HG03139 (cell line): ENCODE measurements around the gene TBL2.
A peak's percentile ranks its signal among the peaks of the same experiment; 100 is the strongest.
"Not testable (repeated sequence)": the region's sequence is repeated elsewhere in the genome, so short reads cannot be mapped to it uniquely, and the experiment has no call there.

Experiments
- ATAC-seq: cut with Tn5 transposase; IDR thresholded peaks from one replicate; pipeline ENCODE4 v1.9.1; 2021; ENCODE audit not compliant: unreplicated experiment

The TBL2 gene, protein sequence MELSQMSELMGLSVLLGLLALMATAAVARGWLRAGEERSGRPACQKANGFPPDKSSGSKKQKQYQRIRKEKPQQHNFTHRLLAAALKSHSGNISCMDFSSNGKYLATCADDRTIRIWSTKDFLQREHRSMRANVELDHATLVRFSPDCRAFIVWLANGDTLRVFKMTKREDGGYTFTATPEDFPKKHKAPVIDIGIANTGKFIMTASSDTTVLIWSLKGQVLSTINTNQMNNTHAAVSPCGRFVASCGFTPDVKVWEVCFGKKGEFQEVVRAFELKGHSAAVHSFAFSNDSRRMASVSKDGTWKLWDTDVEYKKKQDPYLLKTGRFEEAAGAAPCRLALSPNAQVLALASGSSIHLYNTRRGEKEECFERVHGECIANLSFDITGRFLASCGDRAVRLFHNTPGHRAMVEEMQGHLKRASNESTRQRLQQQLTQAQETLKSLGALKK

DNA sequence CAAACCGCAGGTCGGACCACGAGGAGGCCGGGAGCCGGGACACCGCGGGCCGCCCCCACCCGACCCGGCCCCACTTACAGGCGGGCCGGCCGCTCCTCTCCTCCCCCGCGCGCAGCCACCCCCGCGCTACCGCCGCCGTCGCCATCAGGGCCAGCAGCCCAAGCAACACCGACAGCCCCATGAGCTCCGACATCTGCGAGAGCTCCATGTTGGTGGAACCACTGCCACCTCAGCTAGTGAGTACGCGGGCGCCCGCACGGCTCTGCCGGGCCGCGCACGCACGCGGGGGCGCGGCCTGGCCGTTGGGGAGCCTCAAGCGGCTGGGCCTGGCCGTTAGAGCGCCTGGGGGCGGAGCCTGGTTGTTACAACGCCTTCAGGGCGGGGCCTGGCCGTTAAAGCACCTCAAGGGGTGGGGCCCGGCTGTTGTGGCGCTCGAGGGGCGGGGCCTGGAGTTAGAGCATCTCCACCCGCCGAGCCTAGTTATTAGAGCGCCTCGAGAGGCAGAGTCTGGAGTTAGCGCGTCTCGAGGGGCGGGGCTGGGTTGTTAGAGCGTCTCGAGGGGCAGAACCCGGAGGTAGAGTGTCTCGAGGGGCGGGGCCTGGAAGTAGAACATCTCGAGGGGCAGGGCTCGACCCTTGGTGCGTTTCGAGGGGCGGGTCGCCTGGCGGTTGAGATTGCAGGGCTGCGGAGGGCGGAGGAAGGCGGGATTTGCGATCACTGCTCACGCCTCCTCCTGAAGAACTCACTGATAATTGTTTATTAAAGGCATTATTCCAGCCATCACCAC lies at the start of gene TBL2:
TBL2 (minus strand) TSS at position 238 of the 787 bp plus-strand sequence; CDS start at position 208, 30 bp downstream.
- ATAC-seq: peak; percentile 82

DNA sequence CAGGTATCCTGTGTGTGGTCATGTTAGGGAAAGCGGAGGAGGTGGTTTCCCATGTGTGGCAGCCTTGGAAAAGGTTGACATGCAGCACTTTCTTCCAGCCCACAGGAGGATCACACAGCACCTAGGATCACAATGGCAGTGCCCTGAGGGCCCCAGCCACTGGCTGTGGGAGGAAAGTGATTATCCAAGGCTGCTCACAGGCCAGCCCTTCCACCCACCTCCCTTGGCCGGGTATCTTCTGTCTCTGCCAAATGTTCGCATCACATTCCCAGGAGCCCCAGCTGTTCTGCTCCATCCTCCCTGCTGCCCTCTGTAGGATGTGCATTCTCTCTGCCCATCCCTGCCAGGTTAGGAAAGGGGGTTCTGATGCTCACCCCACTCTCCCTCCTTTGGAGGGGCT lies 48.4 kb upstream of the TBL2 start:
- no peak for ATAC-seq

DNA sequence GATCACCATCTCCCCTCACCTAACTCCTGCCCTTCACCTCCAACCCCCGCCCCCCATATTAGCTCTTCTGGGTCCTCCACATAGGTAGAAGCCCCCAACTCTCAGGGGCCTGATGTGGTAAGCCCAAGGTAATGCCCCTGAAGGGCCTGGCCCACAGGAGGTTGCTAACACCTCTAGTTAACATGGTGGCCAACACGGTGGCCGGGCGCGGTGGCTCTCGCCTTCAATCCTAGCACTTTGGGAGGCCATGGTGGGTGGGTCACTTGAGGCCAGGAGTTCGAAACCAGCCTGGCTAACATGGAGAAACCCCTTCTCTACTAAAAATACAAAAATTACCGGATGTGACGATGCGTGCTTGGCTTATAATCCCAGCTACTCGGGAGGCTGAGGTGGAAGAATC lies 46.9 kb upstream of the TBL2 start:
- ATAC-seq: no peak

DNA sequence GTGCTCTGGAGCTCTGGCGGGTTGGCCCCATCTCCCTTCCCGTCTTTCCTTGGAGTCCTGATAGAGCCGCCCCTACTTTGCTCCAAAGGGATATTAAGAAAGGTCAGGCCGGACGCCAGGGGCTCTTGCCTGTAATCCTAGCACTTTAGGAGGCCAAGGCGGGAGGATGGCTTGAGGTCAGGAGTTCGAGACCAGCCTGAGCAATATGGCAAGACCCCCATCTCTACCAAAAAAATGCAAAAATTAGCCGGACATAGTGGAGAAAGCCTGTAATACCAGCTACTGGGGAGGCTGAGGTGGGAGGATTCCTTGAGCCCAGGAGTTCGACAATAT lies 46.3 kb upstream of the TBL2 start:
- no peak for ATAC-seq

DNA sequence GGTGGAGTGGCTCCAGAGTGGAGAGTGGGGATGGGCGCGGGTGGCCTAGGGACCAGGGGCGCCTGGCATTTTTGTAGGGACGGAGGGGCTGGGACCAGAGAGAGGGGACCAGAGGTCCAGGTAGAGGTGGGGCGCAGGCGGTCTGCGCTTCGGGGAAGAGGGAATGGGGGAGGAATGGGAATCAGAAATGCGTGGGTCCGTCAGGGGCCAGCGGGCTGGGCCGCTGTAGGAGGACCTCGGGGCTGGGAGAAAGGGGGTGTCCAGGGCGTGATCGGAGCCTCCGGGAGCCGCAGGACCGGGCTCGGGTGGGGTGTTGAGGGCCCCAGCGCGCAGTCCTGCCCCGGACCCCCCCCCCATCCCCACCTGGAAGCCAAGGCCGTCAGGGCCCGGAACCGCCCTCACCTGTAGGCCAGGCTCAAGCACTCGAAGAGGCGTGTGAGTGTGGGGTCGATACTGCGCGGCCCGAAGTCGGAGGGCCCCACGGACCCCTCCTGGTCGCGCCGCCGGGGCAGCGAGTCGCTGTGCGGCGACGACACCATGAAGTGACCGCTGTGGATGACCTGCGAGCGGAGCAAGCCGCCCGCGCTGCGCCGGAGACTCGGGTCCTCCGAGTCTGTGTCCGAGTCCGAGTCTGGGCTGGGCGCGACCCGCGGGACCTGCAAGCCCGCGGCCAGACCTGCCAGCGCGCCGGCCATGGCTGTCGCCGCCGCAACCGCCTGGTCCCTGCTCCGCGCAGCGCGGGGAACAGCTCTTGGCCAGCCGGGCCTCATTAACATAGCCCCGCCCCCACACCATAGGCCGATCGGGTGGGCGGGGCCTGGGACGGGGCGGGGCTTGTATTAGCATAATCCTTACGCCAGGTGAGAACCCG lies 45.7 kb upstream of the TBL2 start, which contains the start of gene MLXIPL:
MLXIPL (minus strand) TSS at position 725 of the 871 bp plus-strand sequence; CDS start at position 695, 30 bp downstream.
- no peak for ATAC-seq

DNA sequence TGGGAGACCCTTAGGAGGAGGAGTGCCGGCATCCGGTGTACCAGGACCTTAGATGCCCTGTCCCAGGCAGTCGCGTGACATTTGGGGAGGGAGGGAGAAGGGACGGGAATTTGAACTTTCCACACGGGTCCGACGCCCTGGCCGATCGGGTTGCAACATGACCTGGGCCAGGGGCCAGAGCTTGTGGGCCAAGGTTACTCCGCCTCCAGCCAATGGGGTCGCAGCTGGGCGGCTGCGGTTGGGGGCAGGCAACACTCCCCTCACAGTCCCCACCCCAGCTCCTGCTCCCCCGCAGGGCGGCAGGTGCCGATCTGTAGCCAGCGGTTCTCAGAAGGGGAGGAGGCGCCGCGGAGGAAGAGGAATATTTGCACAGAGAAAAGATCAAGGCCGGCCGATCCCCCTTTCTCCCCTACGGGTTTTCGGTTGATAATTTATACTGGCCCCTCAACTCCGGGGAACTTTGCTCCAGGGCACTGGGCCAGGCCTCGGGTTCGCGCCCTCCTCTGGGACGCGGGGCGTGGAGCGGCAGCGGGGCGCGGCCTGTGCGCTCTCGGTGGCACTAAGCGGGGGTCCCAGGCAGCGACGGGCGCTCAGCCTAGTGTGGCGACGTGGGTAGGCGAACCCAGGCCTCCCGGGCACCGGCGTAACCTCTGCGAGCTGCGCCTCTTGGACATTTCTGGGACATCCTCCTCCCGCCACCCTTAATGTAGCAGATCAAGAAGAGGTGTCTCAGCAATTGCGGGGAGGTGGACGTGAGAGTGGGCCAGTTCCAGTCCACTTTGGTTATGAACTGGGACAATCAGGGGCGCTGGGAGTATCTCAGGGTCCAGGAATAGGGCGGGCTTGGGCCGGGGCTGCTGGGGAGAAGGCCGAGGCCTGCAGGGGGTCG lies 44.8 kb upstream of the TBL2 start:
- no peak for ATAC-seq

DNA sequence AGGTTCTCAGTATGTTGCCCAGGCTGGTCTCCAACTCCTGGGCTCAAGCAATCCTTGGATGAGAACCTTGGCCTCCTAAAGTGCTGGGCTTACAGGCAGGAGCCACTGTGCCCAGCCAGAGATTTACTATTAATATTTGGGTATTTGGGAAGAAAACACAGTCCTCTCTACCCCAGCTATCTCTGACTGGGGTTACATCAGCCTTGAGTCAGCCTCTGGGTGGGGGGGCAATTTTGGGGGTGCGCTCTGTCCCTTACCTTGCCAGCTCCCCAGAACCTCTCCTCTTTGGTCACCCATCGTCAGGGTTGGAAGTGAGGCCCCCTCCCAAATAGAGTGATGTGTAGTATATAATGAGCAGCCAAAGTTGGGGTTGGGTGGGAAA lies 44.1 kb upstream of the TBL2 start:
- ATAC-seq: no peak

DNA sequence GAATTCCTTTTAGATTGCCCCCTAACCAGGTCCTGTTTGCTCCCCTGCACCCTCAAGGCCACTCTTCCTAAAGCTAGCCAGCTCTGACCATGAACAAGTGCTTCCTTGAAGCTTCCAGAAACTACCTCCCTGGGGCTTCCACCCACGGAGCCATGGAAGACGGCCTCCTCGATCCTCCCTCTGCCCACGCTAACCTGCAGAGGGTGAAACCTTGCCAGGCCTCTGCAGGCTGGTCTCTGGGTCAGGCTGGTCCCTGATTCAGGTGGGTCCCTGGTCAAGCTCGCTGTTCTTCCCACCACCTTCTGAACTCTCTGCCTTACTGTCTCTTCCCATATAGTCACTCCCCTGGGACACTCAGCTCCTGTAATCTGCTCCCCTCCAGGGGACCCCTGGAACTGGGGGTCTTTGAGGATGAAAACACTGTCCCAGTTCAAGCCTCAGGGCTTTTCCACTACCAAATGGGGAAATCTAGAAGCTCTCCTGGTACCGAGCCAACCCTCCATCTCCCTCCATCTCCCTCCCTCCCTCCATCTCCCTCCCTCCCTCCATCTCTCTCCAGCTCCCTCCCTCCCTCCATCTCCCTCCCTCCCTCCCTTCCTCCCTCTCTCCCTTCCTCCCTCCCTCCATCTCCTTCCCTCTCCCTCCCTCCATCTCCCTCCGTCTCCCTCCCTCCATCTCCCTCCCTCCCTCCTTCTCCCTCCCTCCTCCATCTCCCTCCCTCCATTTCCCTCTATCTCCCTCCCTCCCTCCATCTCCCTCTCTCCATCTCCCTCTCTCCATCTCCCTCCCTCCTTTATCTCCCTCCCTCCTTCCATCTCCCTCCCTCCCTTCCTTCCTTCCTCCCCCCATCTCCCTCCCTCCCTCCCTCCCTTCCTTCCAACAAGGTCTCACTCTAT lies 43.0 kb upstream of the TBL2 start:
- ATAC-seq: no peak

DNA sequence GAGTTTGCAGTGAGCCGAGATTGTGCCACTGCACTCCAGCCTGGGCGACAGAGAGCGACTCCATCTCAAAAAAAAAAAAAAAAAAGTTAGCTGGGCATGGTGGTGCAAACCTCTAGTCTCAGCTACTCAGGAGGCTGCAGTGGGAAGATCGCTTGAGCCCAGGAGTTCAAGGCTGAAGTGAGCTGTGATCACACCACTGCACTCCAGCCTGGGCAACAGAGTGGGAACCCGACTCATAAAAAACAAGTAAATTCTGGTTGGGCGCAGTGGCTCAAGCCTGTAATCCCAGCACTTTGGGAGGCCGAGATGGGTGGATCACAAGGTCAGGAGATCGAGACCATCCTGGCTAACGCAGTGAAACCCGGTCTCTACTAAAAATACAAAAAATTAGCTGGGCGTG lies 41.0 kb upstream of the TBL2 start:
- not testable (repeated sequence) for ATAC-seq

DNA sequence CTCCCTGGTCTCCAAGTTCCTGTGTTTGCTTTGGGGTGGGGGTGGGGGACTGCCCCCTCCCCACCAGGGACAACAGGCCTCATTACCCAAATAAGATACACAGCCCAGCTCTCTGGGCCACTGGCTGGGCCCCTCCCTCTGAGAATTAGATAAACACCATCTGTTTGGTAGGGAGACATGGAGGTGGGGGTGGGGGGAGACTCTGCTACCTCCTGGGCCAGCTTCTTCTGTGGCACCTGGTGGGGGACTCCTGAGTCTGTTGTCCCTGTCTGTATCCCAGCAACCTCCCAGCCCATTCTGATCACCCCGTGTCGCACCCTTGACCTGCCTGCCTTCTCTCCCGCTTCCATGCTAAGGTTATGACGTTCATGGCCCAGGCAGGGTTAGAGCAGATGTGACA lies 40.2 kb upstream of the TBL2 start:
- no peak for ATAC-seq

DNA sequence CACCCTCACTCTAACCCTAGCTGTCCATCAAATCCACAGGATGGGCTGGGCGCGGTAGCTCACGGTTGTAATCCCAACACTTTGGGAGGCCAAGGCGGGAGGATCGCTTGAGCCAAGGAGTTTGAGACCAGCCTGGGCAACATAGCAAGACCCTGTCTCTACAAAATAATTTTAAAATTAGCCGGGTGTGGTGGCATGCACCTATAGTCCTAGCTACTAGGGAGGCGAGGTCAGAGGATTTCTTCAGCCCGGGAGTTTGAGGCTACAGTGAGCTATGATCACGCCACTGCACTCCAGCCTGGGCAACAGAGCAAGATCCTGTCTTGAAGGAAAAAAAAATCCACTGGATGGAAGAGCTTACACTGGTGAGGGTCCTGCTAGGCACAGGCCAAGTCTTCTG lies 39.1 kb upstream of the TBL2 start:
- not testable (repeated sequence) for ATAC-seq

DNA sequence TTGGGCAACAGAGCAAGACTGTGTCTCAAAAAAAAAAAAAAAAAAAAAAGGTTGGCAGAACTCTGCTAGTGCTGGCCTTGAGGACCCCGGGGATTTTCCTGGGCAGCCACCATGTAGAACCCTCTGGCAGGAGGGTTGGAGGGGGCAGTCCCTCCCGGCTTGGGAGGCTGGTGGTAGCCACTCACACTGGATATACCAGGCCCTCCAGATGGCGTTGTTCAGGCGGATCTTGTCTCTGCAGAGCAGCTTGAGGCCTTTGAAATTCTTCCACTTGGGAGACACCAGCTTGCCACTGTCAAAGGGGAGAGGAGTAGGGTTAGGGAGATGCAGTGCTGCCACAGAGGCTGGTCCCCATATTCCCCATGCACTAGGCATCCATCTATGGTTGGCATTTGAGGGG lies 37.5 kb upstream of the TBL2 start:
- ATAC-seq: no peak

DNA sequence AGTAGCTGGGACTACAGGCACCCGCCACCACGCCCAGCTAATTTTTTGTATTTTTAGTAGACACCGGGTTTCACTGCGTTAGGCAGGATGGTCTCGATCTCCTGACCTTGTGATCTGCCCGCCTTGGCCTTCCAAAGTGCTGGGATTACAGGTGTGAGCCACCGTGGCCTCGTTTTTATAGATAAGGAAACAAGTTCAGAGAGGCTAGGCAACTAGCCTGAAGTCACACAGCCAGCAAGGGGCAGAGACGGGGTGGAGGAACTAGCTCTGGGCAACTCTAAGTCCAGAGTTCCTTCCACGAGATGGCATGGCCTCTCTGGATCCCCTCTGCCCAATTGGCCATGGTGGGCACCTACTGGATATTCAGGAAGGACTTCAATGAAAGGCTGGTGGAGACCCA lies 36.6 kb upstream of the TBL2 start:
- ATAC-seq: not testable (repeated sequence)

DNA sequence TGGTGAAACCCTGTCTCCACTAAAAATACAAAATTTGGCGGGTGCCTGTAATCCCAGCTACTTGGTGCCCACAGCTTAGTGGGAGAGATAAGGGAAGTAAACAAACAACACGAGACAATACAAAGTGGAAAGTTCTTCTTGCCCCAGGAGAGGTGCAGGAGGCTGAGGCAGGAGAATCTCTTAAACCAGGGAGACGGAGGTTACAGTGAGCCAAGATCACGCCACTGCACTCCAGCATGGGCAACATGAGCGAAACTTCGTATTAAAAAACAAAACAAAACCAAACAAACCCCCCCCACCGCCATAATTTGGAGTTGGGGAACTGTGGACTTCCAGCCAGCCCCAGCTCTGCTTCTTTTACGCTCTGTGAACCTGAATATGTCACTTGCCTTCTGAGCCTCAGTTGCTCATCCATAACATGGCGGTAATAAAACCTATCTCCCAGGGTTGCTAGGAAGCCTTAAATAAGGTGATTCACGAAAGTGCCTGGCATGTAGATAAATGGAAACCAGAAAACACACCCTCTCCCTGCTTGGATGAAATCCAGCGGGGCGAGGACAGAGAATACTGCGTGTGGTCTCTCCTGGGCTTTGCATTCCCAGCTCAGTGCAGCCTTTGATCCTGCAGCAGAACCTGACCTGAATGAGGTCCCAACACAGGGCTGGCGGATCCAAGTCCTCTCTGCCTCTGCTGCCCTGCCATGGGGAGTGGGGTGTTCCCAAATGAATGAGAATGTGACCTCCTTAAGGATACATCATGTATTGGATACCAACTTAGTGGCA lies 35.8 kb upstream of the TBL2 start:
- ATAC-seq: no peak

DNA sequence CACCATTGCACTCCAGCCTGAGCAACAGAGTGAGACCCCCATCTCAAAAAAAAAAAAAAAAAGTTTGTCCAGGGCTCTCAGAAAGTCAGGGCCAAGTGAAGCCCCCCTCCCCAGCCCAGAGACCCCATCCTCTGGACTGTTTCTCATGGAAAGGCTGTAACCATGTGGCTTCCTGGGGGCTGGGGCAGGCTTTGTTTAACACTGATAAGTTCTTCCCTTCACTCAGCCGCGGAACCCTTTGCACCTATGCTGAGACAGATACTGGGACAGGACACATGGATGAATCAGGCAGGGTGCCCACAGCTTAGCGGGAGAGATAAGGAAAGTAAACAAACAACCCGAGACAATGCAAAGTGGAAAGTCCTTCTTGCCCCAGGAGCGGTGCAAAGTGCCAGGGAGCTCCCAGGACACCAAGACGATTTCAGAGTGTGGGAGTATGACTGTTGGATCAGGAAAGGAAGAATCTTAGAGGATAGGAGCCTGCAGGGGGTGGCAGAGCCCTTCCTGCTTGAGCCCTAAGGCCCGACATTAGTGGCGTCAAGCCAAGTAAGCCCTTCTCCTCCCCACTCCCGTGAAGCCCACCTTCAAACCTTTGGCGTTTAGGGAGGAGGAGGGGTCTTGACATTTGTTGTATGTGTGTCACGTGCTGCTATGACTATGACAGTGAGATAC lies 34.4 kb upstream of the TBL2 start:
- ATAC-seq: no peak

DNA sequence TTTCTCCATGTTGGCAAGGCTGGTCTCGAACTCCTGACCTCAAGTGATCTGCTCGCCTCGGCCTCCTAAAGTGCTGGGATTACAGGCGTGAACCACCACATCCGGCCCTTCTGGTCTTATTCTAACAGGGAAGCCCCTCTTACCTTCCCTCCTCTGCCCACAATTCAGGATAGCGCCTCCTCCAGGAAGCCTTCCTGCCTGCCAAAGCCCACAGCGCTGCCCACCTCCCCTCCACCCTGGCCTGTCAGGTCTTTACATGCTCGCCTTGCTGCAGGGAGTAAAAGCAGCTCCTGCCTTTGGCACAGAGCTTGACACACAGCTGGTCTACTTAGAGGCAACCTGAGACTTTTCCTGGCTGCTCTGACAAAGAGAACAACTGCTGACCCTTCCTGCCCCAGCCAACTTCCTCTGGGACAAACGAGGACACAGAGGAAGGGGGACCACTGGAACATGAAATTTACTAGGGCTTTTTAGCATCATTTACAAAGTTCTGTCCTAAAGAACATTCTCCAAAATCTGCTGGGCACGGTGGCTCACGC lies 32.7 kb upstream of the TBL2 start:
- no peak for ATAC-seq

DNA sequence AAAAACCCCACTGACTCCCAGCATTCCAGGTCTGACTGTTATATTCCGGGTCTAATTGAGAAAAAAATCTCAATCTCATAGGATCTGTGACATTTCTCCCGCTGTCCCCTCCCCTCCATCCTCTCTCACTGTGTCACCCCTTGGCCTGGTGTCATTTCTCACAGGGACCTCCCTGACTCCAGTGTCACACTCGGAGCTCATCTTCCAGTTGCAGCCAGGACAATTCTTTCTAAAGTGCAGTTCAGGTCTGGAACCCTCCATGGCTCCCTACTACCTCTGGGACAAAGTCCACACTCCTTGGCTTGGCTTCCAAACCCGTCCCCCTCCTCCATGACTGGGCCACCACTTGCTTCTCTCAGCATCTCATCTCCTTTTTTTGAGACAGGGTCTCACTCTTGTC lies 31.7 kb upstream of the TBL2 start:
- no peak for ATAC-seq

DNA sequence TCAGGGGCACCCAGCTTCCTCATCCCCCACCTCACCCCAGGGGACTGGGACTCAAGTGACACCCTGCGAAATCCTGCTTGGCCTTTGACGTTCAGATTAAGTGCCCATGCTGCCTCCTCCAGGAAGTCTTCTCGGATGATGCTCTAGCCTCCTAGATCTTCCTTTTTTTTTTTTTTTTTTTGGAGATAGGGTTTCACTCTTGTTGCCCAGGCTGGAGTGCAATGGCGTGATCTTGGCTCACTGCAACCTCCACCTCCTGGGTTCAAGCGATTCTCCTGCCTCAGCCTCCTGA lies 29.3 kb upstream of the TBL2 start:
- ATAC-seq: not testable (repeated sequence)
